ENCODE results near the gene ZNF787.

Gene ZNF787

GRCh38 chr19:56088497-56089215 lies 32.4 kb downstream of the ZNF787 start:
- DNase-seq, result no peak

DNA sequence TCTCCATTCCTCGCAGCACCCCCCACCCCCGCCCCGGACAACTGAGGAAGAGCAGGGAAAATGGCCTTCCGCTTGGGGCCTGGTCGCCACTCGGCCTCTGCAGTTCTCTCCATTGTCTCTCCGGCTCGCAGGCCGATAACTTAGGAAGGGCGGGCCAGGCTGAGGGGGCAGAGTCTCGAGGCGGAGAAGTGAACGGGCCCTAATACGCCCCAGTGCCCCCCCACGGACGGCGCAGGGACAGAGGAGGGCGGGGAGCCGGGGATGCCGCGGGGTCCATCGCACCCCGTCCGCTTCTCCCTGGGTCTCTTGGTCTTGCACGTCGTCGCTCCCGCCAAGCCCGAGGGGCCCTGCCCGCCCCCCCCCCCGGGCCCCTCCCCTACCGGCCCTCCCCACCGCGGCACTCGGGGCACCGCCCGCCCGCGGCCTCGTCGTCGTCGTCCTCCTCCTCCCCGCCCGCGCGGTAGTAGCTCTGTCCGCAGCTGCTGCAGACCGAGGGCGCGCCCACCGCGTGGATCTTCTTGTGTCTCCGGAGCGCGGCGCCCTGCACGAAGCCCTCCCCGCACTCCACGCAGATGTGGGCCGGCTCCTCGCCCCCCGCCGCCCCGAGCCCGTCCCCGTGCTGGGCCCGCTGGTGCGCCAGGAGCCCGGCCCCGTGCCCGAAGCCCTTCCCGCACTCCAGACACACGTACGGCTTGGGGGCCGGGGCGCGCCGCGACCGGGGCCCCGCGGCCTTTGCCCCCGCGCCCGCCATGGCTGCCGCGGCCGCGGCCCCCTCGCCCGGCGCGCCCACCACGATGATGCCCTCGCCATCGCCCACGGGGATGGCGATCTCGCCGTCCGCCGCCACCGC lies 33.2 kb downstream of the ZNF787 start:
- DNase-seq, result no peak

GRCh38 chr19:56086671-56087430 lies 34.2 kb downstream of the ZNF787 start:
- no peak for DNase-seq

DNA sequence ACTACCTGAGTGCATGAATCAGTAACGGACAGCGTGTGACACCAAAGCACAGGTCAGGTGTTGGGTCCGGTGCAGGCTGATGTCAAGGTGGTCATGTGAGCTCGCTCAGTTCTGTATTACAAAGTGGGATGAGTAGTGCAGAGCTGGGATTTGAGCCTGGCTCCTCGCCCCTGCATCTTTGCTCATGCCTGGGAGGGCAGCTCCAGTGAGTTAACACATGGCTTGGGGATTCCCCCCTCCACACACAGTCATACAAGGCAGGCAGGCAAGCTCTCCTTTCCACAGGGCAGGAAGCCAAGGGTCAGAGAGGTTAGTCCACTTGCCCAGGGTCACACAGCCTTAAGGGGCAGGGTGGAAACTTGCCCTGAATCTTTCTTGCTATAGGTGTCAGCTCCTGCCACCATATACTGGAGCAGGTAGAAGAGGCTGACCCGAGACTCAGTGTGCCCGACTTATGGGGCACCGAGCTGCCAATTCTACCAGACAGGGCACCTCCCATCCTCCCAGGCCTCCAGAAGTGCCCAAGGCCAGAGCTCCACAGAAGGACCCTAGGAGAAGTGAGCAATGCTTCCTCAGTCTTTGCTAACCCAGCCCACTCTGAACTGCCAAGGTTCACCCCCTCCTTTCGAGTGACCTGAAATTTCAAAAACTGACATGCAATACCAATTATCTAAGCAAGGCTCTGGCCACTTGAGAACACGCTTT lies 35.4 kb downstream of the ZNF787 start:
- no peak for DNase-seq

DNA sequence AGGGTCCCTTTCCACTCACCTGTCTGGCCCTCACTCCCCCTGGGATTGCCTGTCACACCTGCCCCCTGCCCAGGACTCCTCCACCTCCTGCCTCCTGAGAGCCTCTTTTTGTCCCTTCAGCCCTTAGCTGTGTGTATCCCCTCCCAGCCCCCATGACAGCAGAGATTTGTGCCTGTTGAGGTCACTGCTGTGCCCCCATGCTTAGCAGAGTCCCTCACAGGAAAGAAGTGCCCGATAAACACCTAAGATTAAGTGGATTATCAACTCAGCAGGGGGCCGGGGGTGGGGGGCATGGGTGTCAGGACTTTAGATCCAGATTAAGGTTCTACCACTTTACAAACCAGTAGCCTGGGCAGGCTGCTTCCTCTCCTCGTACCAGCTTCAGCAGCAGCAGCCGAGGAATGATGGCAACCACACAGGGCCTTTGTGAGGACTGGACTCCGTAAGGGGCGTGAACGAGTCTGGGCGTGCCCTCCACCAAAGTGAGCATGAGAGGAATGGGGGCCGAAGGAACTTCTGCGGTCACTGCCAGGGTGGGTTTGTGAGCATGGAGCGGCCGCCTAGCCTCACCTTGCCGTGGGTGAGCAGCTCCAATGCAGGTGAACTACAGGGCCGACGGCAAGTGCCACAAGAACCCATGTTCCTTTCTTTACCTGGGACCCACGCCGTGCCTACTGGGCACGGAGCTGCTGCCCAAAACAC lies 36.1 kb downstream of the ZNF787 start:
- DNase-seq, result no peak

DNA sequence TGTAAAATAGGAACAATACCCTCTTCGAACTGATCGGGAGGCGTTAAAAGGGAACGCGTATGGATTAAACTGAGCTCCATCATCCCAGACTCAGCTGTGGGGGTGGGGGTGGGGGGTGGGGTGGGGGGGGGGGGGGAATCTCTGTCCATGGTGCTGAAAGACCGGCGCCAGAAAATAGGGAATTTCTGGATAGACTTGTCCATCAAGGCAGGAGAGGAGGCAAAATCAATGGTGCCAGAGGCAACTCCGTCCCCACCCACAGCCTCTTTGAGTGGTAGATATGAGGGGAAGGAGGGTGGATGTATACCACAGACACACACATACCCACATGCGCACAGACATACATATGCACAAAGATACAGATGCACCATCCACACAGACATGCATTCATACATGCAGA lies 37.4 kb downstream of the ZNF787 start:
- no peak for DNase-seq

DNA sequence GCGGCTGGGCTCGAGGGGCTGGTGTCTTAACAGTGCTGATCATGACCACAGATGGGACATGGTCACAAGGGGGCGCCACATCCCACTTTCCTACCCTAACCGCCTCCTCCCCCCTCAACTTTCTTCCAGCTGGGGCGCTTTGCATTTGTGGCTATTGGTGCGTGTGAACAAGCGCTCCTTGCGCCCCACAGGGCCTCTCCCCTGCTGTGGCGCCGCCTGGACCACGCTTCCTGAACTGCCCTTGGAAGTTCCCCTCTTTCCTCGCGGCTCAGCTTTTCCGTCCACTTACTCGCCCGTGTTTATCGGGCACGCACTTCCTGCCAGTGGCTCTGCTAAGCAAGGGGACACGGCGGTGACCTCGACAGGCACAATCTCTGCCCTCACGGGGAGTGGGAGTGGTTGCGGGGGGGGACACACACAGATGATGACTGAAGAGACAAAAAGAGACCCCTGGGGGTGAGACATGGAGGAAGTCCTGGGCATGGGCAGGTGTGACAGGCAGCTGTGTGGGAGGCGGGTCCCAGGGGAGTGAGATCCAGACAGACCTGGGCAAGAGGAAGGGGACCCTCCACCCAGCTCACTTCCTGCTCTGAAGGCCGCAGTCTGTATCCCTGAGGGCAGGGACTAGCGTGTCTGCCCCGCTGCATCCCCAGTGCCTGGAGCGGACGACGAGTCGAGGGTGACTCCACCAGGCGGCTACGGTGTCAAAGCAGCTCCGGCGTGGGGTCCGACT lies 40.3 kb downstream of the ZNF787 start:
- DNase-seq, result peak in 44 of 58 donors; percentile 3 to 80 (median 32)

DNA sequence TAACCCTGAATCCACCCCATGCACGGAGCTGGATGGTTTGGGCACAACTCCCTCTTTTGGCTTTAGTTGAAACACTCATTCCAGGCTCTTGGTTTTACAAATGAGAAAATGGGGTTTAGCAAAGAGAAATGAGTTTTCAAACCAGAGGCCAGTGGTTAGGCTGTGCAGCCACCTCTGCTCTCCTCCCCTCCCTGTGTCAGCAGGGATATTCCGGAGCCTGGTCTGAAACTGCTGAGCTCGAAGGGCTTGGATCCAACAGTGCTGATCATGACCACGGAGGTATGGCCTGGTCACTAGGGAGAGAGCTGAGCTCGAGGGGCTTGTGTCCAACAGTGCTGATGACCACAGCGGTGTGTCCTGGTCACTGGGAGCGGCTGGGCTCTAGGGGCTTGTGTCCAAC lies 41.5 kb downstream of the ZNF787 start:
- no peak for DNase-seq

GRCh38 chr19:56076498-56076897 lies 44.6 kb downstream of the ZNF787 start:
- peak in 12 of 58 donors; percentile 0 to 35 (median 12) for DNase-seq

DNA sequence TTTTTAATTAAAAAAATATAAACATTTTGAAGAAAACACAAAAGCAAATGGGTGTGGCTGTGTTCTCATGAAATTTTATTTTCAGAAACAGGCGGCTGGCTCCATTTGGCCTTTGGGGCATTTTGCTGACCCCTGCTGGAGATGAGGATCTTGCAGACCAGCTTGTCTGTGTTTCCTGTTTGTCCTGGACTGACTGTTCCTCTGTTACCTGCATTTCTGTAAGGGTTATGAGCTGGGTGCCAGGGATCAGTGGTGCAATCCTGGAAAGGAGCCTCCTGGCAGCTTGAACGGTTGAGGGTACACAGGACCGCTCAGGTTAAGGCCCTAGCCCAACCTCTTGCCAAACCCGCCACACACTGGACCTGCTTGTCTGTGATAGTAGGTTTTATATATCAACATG lies 49.9 kb downstream of the ZNF787 start:
- DNase-seq, result no peak

- DNase-seq, result no peak
Measured at GRCh38 chr19:56069642-56070041, 51.5 kb downstream of the ZNF787 start.

- peak in 40 of 58 donors; percentile 2 to 72 (median 30) for DNase-seq
Measured at GRCh38 chr19:56066152-56067023, 54.7 kb downstream of the ZNF787 start.

DNA sequence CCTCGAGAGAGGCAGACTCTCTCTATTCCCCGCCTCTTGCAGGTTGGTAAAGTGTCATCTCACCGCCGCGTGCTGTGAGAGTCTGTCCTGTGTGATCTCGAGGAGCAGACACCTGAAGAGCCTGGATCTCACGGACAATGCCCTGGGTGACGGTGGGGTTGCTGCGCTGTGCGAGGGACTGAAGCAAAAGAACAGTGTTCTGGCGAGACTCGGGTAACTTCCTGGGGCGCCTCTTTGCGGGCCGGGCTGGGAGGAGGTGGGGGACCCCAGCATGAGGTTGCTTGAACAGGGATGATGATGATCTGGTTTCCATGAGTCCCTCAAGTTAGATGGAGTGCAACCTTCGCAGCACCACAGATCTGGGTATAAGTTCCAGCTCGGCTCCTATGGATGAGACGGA lies 67.5 kb downstream of the ZNF787 start:
- no peak for DNase-seq

Data from anterior cingulate cortex (tissue), 58 donors.